Mammary epithelial cell (primary cell): Measurements from ENCODE around the gene F9.

Experiments
- CTCF ChIP-seq, 2 donors: IDR thresholded peaks in 1 of 2; conservative IDR thresholded peaks in 1 of 2; 2 replicates each; pipeline ENCODE4 v1.5.1; 2011 to 2012; ENCODE audit warnings: inconsistent platforms in 2 of 2, low read length in 2 of 2, mild to moderate bottlenecking in 2 of 2, control low read depth in 1 of 2, low read depth in 1 of 2; ENCODE audit not compliant: insufficient read depth in 1 of 2; ENCODE audit errors: extremely low read depth in 1 of 2
- EZH2 ChIP-seq: IDR thresholded peaks from 2 replicates; pipeline ENCODE4 v1.6.1; 2012; ENCODE audit warnings: low read length, inconsistent platforms, borderline replicate concordance

GRCh38 chrX:139484591-139484990, 45.9 kb upstream of the F9 start:
- TF ChIP-seq CTCF (conservative IDR thresholded peaks at IDR 0.05 in 1 of 2, IDR thresholded peaks at IDR 0.05 in 1 of 2; ENCODE audit: extremely low read depth in 1 of 2, insufficient read depth in 1 of 2, low read depth in 1 of 2, low read length in 2 of 2) (no peak), EZH2 (no peak)
